HG02852 (cell line): ENCODE results near the gene ATP10A.
"Not testable (repeated sequence)": the region's sequence is repeated elsewhere in the genome, so short reads cannot be mapped to it uniquely, and the experiment has no call there.

Experiments
- ATAC-seq: cut with Tn5 transposase; IDR thresholded peaks from one replicate; pipeline ENCODE4 v1.9.1; 2021; ENCODE audit warnings: mild to moderate bottlenecking, moderate library complexity; ENCODE audit not compliant: unreplicated experiment

ATP10A gene

DNA sequence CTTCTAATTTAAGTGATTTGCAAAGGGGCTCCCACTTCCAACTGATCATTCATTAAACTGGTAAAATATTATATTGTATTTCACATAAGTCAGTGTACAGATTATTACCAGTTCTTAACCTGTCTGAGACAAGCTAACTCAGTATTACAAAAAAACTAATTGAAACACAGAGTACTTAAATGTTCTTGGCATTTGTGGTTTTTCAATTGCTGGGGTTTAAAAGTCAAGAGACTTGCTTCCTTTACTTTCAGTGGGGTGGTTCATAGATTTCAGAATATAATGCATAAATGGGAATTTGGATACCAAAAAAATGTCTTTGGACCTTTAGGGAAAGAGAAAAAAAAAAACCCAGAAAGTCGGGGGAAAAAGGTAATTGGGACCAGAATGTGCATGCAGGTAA is 85.0 kb downstream of the ATP10A start:
- no peak for ATAC-seq

DNA sequence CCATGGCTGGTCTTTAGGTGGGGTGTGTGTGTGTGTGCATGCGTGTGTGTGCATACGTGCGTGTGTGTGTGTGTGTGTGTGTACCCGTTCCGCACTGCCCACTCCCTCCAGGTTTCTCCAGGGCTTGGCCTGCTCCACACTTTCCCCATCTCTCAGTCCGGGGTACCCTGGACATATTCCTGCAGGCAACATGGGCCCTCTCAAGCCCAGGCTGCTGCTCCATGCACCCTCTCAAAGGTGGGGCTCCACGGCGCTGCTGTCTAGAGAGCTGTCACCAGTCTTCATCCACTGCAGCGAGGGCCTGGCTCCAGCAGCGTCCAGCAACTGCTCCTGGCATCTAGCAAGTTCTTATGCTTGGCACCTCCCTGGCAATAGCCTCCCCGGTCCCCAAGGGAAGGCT is 86.1 kb downstream of the ATP10A start:
- ATAC-seq, result no peak

DNA sequence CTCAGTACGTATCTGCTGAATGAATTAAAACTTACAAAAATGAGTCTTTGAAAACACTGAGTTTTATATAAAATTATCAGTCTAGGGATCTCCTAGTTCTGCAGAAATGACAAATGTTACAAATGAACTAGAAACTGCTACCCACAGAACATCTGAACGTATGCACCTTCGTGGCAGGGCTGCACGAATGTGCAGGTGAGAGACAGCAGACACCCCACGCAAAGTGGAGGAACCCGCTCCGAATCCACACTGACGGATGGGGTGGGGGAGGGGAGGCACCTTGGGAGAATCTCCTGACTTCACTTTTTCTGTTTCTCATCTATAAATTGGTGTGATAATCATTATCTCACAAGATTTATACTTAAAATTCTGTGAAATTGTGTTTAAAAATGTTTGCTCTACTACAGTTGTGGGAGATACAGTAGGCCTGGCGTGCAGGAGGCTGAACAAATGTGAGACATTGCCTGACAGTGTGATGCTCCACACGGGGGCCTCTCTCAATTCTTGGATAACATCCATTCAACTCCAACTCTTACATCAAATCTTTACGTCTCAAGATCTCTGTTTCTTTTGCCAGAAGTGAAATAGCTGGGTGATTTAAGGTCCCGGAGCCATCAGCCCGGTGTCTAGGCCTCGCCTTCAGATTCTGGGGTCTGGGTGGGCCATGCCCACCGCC is 86.9 kb downstream of the ATP10A start:
- no peak for ATAC-seq

DNA sequence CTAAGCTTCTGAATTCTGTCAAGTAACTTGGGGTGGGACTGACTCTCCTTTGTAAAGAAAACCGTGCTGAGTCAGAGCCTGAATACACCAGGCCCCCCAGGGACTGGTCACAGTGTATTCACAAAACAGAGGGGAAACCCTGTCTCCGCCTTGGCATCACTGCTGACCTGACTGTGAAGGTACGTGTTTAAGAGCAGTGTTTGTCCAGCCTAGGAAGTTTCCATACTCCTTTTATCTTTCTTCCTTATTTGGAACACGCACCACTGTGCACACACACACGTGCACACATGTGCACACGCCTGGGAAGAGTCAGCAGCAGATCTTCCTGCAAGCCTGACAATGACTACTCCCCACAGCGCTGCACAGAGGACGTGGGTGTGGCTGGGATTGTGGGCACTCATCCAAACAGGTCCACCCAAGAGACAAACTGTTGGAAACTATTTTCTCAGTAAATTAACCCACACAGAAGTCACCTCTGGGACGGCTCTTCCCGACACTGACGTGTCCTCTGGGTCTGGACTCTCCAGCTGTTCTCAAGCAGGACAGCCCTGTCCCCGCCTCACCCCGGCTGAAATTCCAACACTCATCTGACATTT is 87.7 kb downstream of the ATP10A start:
- ATAC-seq, result peak; percentile 85

DNA sequence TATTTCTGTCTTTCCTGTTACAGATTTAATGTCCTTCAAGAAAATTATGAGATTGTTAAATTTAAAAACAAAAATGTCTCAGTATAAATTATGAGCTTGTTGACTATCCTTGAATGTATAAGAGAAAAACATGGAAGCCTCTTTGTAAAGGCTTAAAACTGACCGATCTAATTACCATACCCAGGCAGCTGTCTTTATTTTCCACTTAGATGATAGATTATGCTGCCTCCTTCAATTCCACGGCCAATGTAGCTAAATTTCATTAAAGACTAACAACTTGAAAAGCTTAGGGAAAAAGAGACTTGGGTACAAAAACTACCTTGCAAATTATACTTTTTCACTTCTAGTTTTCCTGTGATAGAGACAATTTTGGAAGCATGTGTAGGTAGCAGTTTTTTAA is 88.3 kb downstream of the ATP10A start:
- ATAC-seq, result no peak

DNA sequence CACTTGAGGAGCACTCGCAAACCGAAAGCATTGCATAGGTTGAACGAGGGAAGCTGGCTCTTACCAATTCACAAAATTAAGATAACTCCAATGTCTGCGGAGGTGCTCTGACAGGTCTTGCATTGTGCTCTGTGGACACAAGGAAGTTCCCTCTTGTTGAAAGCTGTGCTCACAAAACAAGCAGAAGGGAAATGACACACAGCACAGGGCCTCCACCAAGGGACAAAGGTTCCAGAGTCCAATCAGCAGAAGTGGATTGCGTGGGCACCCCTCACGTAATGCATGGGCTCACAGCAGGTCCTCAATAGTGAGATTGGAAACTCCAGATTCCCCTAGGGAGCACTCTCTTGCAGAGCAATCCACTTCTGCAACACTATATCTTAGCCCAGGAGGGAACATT is 89.9 kb downstream of the ATP10A start:
- ATAC-seq, result no peak

DNA sequence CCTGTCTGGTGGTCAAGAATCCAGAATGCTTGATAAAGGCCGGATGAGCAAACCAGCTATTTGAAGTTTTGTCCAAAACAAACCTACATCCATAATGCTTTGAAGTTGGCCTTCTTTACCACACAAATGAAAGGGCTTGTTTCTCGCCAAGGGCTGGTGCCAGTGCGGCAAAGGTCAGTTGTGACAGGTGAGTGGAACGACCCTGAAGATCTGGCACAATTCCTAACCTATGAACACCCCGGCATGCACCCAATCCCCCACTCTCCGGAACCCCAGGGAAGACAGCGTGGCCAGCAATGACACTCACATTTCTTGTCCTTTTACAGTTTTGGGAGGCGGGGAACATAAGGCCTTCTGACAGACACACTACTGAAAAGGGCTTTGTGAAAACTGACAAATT is 90.6 kb downstream of the ATP10A start:
- ATAC-seq, result no peak

DNA sequence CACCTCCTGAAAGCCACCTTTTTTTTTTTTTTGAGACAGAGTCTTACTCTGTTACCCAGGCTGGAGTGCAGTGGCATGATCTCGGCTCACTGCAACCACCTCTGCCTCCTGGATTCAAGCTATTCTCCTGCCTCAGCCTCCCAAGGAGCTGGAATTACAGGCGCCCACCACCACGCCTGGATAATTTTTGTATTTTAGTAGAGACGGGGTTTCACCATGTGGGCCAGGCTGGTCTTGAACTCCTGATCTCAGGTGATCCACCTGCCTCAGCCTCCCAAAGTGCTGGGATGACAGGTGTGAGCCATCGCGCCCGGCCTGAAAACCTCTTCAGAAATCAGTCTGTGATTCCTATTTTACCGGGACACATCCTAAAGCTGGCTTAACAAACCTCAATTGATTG is 91.4 kb downstream of the ATP10A start:
- ATAC-seq, result not testable (repeated sequence)

DNA sequence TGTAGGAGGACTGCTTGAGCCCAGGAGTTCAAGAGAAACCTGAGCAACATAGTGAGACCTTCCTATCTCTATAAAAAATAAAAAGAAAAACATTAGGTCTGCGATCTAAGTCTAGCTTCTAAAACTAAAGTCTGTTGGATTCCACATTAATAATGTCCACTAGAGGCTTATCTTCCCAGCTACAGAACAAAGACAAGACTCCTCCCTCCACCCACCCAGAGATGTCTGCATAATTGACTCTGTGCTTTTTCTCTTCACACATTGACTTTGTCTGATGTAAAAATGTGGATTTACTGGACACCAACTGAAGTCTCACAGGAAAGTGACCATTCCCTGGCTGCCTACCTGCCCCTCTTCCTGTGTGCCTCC is 91.8 kb downstream of the ATP10A start:
- no peak for ATAC-seq

DNA sequence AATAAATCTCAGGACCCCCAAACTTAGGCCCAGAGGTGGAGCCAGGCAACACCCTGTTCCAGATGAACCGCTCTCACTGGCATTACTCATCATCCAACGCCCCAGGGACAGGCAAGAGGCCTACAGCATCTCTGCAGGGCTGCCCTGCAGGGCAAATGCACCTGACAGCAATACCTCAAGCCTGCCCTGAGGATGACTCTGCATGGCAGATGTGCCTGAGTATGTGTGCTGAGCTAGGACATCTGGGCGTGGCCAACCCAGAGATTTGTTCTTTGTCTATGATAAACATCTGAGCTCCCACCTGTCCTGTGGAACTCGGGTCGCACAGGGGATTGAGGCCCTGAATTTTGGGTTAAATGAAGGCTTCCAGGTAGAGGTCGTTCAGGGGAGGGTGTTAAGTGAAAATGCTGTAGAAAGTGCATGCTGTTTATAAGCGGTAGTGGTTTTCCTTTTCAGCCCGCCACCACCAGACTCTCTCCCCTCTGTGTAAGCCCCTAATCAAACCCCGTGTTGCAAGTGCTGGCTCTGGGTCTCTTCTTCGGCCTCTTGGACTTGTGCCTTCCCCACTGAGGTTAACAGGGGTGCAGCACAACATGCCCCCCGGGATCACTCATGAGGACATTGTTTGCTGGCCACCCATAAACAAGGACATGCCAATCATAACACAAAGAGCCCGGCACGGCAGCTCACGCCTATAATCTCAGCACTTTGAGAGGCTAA is 92.3 kb downstream of the ATP10A start:
- no peak for ATAC-seq

DNA sequence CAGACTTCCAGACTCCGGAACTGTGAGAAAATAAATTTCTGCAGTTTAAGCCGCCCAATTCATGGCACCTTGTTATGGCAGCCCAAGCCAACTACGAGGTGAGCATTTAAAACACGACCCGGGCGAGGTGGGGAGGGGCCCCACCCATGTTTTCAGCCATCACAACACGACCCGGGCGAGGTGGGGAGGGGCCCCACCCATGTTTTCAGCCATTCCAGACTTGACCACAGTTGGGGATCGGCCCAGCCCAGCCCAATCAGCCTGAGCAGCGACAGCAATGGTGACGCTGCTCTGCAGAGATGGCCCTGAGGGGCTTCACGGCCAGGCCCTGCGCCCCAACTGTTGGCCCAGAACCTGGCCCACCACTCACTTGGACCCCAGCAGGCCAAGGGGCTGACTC is 93.1 kb downstream of the ATP10A start:
- no peak for ATAC-seq

DNA sequence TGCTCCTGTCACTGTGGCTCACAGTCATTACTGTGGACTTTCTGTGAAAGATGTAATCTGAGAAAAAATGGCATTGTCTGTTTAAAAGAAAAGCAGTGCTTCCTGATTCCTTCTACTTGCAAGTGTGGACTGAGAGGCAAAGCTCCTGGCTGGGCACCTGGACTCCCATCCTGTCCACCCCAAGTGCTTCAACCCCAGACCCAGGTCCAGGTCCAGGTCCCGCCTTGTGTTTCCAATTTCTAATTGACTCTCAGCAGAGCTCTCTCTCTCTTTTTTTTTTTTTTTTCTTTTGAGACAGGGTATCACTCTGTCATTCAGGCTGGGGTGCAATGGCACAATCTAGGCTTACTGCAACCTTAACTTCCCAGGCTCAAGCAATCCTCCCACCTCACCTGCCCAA is 94.9 kb downstream of the ATP10A start:
- ATAC-seq, result no peak

DNA sequence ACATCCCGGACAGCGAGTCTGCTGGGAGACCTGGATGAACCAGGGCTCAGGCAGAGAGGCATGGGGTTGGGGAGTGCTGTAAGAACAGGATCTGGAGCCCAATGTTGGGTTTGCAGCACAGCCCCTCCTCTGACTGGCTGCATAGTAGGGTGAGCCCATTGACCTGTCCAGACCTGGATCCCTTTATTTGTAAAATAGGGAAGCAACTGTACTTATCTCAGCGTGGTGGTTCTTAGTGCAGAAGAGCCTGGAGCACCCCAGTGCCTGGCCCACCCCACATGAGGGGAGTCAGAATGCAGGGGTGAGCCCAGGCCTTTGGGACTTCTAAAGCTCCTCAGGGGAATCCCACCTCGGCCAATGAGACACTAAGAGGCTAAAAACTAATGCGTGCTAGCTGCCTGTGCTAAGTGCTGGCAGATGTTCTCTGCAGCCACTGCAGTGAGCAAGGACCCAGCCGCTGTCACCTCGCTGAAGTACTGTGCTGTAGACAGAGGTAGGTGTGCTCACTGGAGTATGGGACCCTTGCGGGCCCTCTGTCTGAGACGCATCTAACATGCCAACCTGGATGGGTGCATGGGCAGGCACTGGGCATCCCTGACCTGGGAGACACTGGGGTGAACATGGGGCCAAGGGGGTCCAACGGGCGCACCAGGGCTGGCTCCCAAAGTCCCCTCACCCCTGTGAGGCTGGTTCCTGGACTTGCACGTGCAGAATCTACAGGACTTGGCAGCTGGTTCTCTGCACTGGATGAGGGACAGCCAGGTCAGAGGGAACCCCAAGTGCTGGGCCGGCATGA is 95.6 kb downstream of the ATP10A start:
- ATAC-seq, result no peak

DNA sequence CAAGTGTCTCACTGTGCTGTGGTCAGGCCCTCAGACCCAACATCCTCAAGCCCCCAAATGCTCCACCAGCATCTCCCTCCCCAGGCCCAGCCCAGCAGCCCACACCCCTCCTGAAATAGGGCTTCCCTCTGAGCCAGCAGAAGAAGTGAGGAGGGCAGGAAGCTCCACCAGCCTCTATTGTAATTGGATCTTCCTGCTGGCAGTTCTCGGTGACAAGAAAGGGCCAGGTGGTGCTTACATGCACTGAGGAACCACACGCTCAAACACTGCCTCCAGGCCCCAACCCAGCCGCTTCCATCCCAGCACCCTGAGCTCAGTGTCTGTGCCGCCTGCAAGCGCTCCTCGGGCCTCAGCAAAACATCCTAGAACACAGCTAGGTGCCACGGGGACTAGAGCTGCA is 96.7 kb downstream of the ATP10A start:
- no peak for ATAC-seq

DNA sequence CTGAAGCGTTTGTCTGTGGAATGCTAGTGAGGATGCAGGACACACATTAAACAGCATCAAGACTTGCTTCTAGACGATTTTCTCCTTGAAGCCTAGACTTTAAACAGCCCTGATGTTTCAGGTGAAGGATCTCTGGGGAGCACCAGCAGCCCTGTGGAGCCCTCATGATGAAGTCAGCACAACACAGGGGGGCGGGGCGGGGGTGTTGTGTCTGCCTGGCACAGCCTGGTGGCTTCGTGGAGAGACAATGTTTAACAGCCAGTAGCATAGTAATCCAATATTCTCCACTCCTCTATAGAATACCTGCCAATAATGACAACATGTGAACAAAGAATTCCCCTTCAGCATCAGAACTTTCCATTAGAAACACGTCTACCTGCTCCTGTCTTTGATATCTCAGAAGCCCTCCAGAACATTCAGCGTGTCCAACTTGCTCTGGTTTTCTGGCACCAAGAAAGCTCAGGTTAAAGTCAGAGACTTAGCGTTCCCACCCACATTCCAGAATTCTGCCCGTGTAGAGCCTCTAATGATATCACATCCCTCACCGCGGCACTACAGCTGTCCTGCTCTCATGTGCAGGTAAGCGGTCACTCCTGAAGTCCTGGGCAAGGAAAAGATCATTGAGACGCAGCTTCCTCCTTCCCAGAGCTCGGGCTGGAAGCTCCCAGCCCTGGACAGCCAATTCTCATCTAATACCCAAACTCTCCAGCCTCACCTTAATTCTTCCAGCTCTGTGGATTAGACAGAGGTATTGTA is 98.0 kb downstream of the ATP10A start:
- ATAC-seq, result no peak

DNA sequence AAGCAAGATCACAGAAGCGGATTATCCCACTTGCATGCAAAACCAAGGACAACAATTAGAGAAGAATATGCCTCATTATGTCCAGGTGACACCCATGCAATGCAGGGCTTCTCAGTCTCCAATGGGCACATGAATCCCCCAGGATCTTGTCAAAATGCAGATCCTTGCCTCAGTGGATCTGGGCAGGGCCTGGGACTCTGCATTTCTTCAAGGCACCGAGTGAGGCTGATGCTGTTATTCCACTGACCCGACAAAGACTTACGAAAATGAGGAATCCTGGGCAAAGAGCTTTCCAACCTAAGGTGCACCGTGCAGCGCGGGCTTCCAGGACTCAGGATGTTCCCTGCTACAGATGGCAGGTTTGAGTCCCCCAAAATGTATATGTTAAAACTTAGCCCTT is 99.2 kb downstream of the ATP10A start:
- ATAC-seq, result no peak

DNA sequence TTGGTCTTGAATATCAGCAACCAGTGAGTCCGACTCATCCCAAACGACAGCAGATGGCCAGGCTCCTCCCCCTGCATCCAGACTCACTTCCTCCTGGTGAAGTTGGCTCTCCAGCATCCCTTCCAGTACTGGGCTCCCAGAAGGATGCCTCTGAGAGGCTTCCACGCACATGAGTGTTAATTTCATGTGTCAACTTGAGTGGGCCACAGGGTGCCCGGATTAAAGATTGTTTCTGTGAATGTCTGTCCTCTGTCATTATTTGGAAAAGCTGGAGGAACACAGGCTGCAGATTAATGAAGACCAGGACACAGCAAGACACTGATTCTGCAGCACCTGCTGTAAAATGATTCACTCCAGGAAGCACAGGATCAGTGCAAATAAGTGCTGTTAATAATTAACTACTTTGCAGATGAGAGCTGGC is 99.8 kb downstream of the ATP10A start:
- no peak for ATAC-seq

DNA sequence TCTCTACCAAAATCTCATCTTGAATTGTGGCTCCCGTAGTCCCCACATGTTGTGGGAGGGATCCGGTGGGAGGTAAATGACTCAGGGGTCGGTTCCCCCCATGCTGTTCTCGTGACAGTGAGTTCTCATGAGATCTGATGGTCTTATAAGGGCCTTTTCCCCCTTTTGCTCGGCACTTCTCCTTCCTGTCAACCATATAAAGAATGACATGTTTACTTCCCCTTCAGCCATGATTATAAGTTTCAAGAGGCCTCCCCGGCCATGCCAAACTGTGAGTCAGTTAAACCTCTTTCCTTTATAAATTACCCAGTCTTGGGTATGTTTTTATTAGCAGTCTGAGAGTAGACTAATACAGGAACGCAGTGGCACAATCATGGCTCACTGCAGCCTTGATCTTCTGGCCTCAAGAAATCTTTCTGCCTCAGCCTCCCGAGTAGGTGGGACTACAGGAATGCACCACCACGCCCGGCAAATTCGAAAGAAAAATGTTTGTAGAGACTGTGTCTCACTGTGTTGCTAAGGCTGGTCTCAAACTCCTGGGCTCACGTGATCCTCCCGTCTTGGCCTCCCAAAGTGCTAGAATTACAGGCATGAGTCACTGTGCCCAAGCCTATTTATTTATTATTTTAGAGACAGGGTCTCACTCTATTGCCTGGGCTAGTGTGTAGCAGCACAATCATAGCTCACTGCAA is 101.0 kb downstream of the ATP10A start:
- no peak for ATAC-seq

DNA sequence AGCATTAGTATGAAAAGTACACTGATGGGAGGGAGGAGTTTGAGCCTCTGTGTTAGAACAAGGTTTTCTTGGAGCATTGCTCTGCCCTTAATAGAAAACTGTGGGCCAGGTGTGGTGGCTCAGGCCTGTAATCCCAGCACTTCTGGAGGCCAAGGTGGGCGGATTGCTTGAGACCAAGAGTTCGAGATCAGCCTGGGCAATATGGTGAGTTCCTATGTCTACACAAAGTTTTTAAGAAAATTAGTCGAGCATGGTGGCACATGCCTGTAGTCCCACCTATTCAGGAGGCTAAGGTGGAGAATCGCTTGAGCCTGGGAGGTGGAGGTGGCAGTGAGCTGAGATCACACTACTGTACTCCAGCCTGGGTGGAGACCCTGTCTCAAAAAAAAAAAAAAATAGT is 103.7 kb downstream of the ATP10A start:
- no peak for ATAC-seq

DNA sequence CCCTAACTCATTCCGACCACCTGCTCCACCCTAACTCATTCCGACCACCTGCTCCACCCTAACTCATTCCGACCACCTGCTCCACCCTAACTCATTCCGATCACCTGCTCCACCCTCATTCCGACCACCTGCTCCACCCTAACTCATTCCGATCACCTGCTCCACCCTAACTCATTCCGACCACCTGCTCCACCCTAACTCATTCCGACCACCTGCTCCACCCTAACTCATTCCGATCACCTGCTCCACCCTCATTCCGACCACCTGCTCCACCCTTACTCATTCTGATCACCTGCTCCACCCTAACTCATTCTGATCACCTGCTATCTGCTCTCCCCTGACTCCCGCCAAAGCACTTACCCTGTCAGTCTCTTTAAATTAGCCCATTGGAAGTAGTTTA is 104.5 kb downstream of the ATP10A start:
- not testable (repeated sequence) for ATAC-seq
